Measurements from ENCODE around the gene C21orf58.

C21orf58 gene

DNA sequence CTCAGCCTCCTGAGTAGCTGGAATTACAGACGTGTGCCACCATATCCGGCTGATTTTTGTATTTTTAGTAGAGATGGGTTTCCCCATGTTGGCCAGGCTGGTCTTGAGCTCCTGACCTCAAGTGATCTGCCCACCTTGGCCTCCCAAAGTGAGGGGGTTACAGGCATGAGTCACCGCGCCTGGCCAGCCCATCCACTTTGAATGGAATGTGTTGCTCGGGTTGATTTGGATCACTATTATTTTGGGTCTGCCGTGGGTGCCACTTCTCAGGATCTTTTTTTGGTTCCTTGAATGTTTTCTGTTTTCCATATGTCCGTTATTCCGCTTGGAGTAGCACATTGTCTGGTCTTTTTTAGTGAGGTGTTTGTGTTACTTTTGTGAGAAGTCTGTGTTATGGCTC is 17.3 kb upstream of the C21orf58 start:
- Histone ChIP-seq H3K4me2 (ENCODE audit: low read length) (no peak overlapping the region), H3F3A (ENCODE audit: insufficient read depth, low read length) (no peaks in the 10 kb centered on the region), H4K20me1 (ENCODE audit: insufficient read depth, low read length) (no peaks in the 10 kb centered on the region), H2AFZ (ENCODE audit: low read length) (no peak overlapping the region), H3K4me3 (ENCODE audit: low read depth, low read length, poor library complexity, severe bottlenecking) (no peak overlapping the region), H3K36me3 (ENCODE audit: insufficient read depth, low read length) (peaks cover 73% of the 10 kb centered on the region), H3K9me3 (ENCODE audit: low read length) (no peaks in the 10 kb centered on the region), H3K79me2 (ENCODE audit: insufficient read depth, low read length) (no peaks in the 10 kb centered on the region), H3K9ac (ENCODE audit: low read length) (no peak overlapping the region), H3K9me2 (ENCODE audit: low read depth, low read length) (no peaks in the 10 kb centered on the region), H3K4me1 (ENCODE audit: insufficient read depth, low read length, severe bottlenecking) (no peaks in the 10 kb centered on the region), H3K27me3 (ENCODE audit: insufficient read depth, low read length) (no peaks in the 10 kb centered on the region), H3K27ac (ENCODE audit: low read depth, low read length, poor library complexity, severe bottlenecking) (no peak overlapping the region)
- no peak for TF ChIP-seq EZH2 (IDR thresholded peaks at IDR 0.05; ENCODE audit: borderline replicate concordance, low read length)
- TF ChIP-seq, protein P1, sequence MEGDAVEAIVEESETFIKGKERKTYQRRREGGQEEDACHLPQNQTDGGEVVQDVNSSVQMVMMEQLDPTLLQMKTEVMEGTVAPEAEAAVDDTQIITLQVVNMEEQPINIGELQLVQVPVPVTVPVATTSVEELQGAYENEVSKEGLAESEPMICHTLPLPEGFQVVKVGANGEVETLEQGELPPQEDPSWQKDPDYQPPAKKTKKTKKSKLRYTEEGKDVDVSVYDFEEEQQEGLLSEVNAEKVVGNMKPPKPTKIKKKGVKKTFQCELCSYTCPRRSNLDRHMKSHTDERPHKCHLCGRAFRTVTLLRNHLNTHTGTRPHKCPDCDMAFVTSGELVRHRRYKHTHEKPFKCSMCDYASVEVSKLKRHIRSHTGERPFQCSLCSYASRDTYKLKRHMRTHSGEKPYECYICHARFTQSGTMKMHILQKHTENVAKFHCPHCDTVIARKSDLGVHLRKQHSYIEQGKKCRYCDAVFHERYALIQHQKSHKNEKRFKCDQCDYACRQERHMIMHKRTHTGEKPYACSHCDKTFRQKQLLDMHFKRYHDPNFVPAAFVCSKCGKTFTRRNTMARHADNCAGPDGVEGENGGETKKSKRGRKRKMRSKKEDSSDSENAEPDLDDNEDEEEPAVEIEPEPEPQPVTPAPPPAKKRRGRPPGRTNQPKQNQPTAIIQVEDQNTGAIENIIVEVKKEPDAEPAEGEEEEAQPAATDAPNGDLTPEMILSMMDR (IDR thresholded peaks at IDR 0.05; ENCODE audit: low read length) = no peak

DNA sequence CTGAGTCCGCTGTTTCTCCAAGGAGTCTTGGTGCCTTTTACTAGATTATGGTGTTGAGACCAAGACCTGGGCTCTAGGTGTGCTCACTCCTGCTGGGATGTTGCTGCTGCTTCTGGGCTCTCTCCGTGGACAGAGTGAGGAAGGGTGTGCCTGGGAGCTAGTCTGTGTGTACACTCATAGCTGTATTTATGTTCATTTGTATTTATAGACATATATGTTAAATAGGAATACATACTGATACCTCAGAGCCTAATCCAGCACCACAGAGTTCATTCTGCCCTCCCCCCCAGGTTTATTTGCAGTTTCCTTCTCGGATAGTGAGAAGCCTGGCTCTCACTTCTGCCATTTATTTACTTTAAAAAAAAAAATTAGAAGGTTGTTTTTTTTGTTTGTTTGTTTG is 12.9 kb upstream of the C21orf58 start:
- TF ChIP-seq, protein P1 (IDR thresholded peaks at IDR 0.05; ENCODE audit: low read length) = no peak
- no peak for TF ChIP-seq EZH2 (IDR thresholded peaks at IDR 0.05; ENCODE audit: borderline replicate concordance, low read length)
- Histone ChIP-seq H3K36me3 (ENCODE audit: insufficient read depth, low read length) (peaks cover 72% of the 10 kb centered on the region), H3K79me2 (ENCODE audit: insufficient read depth, low read length) (no peaks in the 10 kb centered on the region)

DNA sequence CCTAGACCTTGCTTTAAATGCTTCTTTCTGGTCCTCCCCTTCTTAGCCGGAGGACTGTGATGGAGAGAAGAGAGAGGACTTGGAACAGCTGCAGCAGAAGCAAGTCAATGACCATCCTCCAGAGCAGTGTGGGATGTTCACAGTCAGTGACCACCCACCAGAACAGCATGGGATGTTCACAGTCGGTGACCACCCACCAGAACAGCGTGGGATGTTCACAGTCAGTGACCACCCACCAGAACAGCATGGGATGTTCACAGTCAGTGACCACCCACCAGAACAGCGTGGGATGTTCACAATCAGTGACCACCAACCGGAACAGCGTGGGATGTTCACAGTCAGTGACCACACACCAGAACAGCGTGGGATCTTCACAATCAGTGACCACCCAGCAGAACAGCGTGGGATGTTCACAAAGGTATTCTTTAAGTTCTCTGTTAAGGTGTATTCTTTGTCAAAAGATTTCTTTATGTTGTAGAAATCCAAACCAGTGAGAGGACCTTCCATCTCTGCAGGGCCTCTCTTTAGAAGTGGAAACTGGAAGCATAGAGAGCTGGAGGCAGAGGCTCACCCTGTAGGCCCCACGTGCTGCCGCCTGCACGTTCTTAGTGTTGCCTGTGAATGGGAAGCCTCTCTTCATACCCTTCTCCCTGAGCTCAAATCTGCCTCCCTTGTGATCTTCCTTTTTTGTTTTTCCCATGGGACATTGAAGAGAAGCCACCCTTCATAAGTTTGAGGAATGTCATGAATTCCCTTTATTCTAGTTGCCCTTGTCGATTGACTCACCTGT is 10.9 kb upstream of the C21orf58 start:
- Histone ChIP-seq H3K79me2 (ENCODE audit: insufficient read depth, low read length) (peaks cover 6% of the 10 kb centered on the region; the same call in 1 of the 2 replicates), H4K20me1 (ENCODE audit: insufficient read depth, low read length) (no peaks in the 10 kb centered on the region), H3K9me2 (ENCODE audit: low read depth, low read length) (no peaks in the 10 kb centered on the region), H3K9ac (ENCODE audit: low read length) (no peak overlapping the region), H3K4me3 (ENCODE audit: low read depth, low read length, poor library complexity, severe bottlenecking) (no peak overlapping the region), H3K36me3 (ENCODE audit: insufficient read depth, low read length) (peaks cover 75% of the 10 kb centered on the region), H2AFZ (ENCODE audit: low read length) (no peak overlapping the region), H3K9me3 (ENCODE audit: low read length) (no peaks in the 10 kb centered on the region), H3K4me2 (ENCODE audit: low read length) (no peak overlapping the region), H3K4me1 (ENCODE audit: insufficient read depth, low read length, severe bottlenecking) (no peaks in the 10 kb centered on the region), H3K27me3 (ENCODE audit: insufficient read depth, low read length) (no peaks in the 10 kb centered on the region), H3K27ac (ENCODE audit: low read depth, low read length, poor library complexity, severe bottlenecking) (no peak overlapping the region), H3F3A (ENCODE audit: insufficient read depth, low read length) (no peaks in the 10 kb centered on the region)
- TF ChIP-seq, protein P1 (IDR thresholded peaks at IDR 0.05; ENCODE audit: low read length) = no peak
- no peak for TF ChIP-seq EZH2 (IDR thresholded peaks at IDR 0.05; ENCODE audit: borderline replicate concordance, low read length)

More for the DNA sequence above, 12.9 kb upstream of the C21orf58 start:
- Histone ChIP-seq H2AFZ (ENCODE audit: low read length) (no peak overlapping the region), H3K9me2 (ENCODE audit: low read depth, low read length) (no peaks in the 10 kb centered on the region), H3K27me3 (ENCODE audit: insufficient read depth, low read length) (no peaks in the 10 kb centered on the region), H3K4me1 (ENCODE audit: insufficient read depth, low read length, severe bottlenecking) (no peaks in the 10 kb centered on the region), H3K27ac (ENCODE audit: low read depth, low read length, poor library complexity, severe bottlenecking) (no peak overlapping the region), H3K9me3 (ENCODE audit: low read length) (no peaks in the 10 kb centered on the region), H4K20me1 (ENCODE audit: insufficient read depth, low read length) (no peaks in the 10 kb centered on the region), H3K4me3 (ENCODE audit: low read depth, low read length, poor library complexity, severe bottlenecking) (no peak overlapping the region), H3K4me2 (ENCODE audit: low read length) (no peak overlapping the region), H3F3A (ENCODE audit: insufficient read depth, low read length) (no peaks in the 10 kb centered on the region), H3K9ac (ENCODE audit: low read length) (no peak overlapping the region)

All from OCI-LY1 (cell line).